Esophagus (tissue), 2 donors: ENCODE data around the gene RBAK. TPM values are rescaled to one million over a fixed set of nuclear protein-coding genes. Genes with fewer than 3 reads are reported as not detected.

Experiments used
- H3K27ac ChIP-seq, 2 donors: one replicate each; pipeline ENCODE4 v1.5.1; 2013; ENCODE audit warnings: low read depth in 2 of 2, mild to moderate bottlenecking in 2 of 2, inconsistent platforms in 1 of 2, low read length in 1 of 2, moderate library complexity in 1 of 2
- H3K27me3 ChIP-seq, 2 donors: one replicate each; pipeline ENCODE4 v1.6.1; 2013; ENCODE audit warnings: low read length in 2 of 2, control low read depth in 1 of 2, mild to moderate bottlenecking in 1 of 2; ENCODE audit not compliant: insufficient read depth in 2 of 2, control insufficient read depth in 1 of 2
- H3K36me3 ChIP-seq, 2 donors: one replicate each; pipeline ENCODE4 v1.6.1; 2013; ENCODE audit warnings: low read length in 1 of 2; ENCODE audit not compliant: control insufficient read depth in 2 of 2, insufficient read depth in 2 of 2
- H3K4me1 ChIP-seq, 2 donors: one replicate each; pipeline ENCODE4 v1.6.1; 2013; ENCODE audit warnings: low read length in 1 of 2; ENCODE audit not compliant: control insufficient read depth in 2 of 2, insufficient read depth in 2 of 2
- H3K4me3 ChIP-seq, 2 donors: one replicate each; pipeline ENCODE4 v1.5.1; 2013; ENCODE audit warnings: low read length in 2 of 2, mild to moderate bottlenecking in 2 of 2, low read depth in 1 of 2, moderate library complexity in 1 of 2
- H3K9me3 ChIP-seq, 2 donors: one replicate each; pipeline ENCODE4 v1.6.1; 2013; ENCODE audit warnings: mild to moderate bottlenecking in 2 of 2, low read depth in 1 of 2, low read length in 1 of 2, moderate library complexity in 1 of 2; ENCODE audit not compliant: control insufficient read depth in 2 of 2, insufficient read depth in 1 of 2
- WGBS, 2 donors: extraction: QIAGEN DNeasy Blood & Tissue Kit; methylation state at CpG; one replicate each; pipeline ENCODE4 v1.1.7; 2013; 5-methylcytosine and 5-hydroxymethylcytosine counted together
- polyA plus RNA-seq, 2 donors: library from polyadenylated mRNA; stranded (reverse); fragments of 200-250 nt; gene quantifications; one replicate each; pipeline ENCODE4 v1.2.3, GENCODE V29; 2013
- donor health status: healthy with polysubstance abuse.
- donor health status: Bipolar disorder and iron deficiency.

RBAK gene
- polyA plus RNA-seq, 2 donors = 4.5 to 5.5 TPM

DNA sequence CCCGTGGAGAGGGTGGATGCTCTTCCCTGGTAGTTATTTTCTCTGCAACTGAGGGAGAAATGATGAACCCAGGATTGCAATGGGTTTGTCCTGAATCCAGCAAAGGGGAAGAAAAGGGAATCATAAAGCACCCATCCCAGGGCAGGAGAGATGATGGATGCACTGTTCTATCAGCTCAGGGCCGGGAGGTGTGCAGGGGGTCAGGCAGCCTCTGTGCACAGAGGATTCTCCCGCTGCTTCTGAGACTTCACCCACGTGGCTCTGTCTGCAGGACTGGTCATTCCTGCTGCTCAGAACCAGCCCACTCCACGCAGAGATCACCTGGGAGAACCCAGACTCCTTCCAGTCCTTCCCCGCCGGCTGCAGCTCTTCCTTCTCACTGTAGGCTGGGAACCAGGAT, 70.7 kb downstream of the RBAK start:
- no peak overlapping the region for H3K4me3 ChIP-seq
- H3K9me3 ChIP-seq = no peaks in the 10 kb centered on the region
- no peaks in the 10 kb centered on the region for H3K27me3 ChIP-seq
- no peaks in the 10 kb centered on the region for H3K4me1 ChIP-seq
- H3K36me3 ChIP-seq = no peaks in the 10 kb centered on the region
- 54 to 58% methylated on average over 7 of the region's 7 CpGs for WGBS, 2 donors
- H3K27ac ChIP-seq = no peak overlapping the region

DNA sequence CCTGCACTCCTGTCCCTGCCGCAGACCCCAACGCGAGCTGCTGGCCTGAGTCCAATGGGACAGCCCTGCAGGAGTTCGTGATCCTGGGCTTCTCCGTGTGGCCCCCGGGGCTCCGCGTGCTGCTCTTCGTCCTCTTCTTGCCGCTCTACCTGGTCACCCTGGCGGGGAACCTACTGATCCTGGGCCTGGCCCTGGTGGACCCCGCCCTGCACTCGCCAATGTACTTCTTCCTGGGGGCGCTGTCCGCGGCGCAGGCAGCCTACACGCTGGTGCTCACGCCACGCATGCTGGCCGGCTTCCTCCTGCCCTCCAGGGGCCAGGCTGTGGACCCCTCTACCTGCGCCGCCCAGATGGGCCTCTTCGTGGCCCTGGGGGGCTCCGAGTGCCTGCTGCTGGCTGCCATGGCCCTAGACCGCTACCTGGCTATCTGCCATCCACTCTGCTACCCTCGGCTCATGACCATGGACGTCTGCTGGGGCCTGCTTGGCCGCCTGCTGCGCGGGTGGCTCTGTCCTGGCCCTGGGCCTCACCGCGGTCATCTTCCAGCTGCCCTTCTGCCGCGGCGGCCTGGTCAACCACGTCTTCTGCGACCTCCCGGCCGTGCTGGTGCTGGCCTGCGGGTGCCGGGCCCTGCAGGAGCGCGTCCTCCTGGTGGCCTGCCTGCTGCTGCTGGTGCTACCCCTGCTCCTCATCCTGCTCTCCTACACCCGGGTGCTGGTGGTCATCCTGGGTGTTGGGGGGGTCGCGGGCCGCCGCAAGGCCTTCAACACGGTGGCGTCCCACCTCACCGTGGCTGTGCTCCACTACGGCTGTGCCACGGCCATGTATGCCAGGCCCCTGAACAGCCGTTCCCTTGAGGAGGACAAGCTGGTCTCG, 71.7 kb downstream of the RBAK start:
- Histone ChIP-seq H3K36me3 (no peaks in the 10 kb centered on the region), H3K4me3 (no peak overlapping the region), H3K9me3 (no peaks in the 10 kb centered on the region), H3K27ac (no peak overlapping the region), H3K27me3 (no peaks in the 10 kb centered on the region), H3K4me1 (no peaks in the 10 kb centered on the region)
- WGBS, 2 donors = 87 to 91% methylated on average over 46 to 56 of the region's 56 CpGs

Other genes with a start within 250 kb of the RBAK start
- gene PAPOLB, start 183.8 kb upstream of the RBAK start, polyA plus RNA-seq = under 1 TPM in 1 of 2 donors, not detected in 1; 0.02 TPM
- under 1 TPM; 0.29 to 0.93 TPM for gene RADIL, start 162.1 kb upstream of the RBAK start, polyA plus RNA-seq
- not detected for gene MMD2, start 86.7 kb upstream of the RBAK start, polyA plus RNA-seq
- gene WIPI2, start 144.4 kb downstream of the RBAK start, polyA plus RNA-seq = 10 to 100 TPM; 20.9 to 28.3 TPM
- gene SLC29A4, start 237.1 kb downstream of the RBAK start, polyA plus RNA-seq = under 1 TPM; 0.49 to 0.72 TPM